Cortex of kidney (tissue), 1 donor: Measurements from ENCODE around the gene HBZ.
"Not testable (repeated sequence)": the region's sequence is repeated elsewhere in the genome, so short reads cannot be mapped to it uniquely, and the experiment has no call there.

Experiments
- DNase-seq: peaks from one replicate; lab custom pipeline; 2025; lab: John Stamatoyannopoulos, UW

HBZ gene

DNA sequence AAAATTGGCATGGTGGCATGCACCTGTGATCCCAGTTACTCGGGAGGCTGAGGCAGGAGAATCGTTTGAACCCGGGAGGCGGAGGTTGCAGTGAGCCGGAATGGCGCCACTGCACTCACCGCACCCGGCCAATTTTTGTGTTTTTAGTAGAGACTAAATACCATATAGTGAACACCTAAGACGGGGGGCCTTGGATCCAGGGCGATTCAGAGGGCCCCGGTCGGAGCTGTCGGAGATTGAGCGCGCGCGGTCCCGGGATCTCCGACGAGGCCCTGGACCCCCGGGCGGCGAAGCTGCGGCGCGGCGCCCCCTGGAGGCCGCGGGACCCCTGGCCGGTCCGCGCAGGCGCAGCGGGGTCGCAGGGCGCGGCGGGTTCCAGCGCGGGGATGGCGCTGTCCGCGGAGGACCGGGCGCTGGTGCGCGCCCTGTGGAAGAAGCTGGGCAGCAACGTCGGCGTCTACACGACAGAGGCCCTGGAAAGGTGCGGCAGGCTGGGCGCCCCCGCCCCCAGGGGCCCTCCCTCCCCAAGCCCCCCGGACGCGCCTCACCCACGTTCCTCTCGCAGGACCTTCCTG, 27.7 kb downstream of the HBZ start, which contains the start of gene HBQ1:
HBQ1 (plus strand) TSS at position 359 of the 575 bp plus-strand sequence; CDS start at position 387, 28 bp downstream.
- DNase-seq: no peak

- DNase-seq: no peak
Measured at GRCh38 chr16:180681-181564, 28.5 kb downstream of the HBZ start.

GRCh38 chr16:181565-182021, 29.1 kb downstream of the HBZ start:
- DNase-seq: no peak

- no peak for DNase-seq
Measured at GRCh38 chr16:183005-183404, 30.6 kb downstream of the HBZ start.

- DNase-seq: no peak
Measured at GRCh38 chr16:185213-185612, 32.8 kb downstream of the HBZ start.

DNA sequence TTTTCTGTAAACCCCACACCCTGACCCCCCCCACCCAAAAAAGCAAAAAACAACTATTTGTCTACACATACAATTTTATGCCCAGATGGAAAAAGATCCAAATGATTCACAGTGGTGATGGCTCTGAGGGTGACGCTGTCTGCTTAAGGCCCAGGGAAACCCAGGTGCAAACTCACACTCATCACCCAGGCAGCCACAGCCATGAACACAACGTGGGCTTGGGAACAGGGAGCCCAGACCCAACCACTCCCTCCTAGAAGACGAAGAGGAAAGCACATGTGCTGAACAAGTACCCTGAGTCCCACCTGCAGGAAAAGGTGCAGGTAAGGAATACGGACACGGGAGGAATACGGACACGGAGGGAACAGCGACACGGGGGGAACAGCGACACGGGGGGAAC, 33.2 kb downstream of the HBZ start:
- no peak for DNase-seq

GRCh38 chr16:187330-187729, 34.9 kb downstream of the HBZ start:
- no peak for DNase-seq

DNA sequence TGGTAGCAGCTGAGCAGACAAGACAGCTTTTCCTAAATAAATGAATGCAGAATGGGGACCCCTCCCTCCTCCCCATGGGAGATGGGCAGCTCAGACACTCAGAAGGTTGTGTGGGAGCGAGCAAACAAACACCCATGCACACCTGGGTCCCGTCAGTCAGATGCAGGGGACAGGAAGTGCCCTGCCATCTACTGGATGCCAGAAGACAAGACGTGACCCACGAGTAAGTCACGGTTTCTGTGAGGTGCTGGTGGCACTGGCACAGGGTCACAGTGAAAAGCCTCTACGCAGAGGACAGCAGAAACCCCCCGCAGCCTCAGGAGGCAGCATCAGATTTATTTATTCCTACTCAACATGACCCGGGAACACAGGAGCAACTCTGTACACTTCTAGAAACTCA, 36.2 kb downstream of the HBZ start:
- DNase-seq: no peak

GRCh38 chr16:189604-190186, 37.3 kb downstream of the HBZ start:
- DNase-seq: no peak

- no peak for DNase-seq
Measured at GRCh38 chr16:191831-192230, 39.4 kb downstream of the HBZ start.

DNA sequence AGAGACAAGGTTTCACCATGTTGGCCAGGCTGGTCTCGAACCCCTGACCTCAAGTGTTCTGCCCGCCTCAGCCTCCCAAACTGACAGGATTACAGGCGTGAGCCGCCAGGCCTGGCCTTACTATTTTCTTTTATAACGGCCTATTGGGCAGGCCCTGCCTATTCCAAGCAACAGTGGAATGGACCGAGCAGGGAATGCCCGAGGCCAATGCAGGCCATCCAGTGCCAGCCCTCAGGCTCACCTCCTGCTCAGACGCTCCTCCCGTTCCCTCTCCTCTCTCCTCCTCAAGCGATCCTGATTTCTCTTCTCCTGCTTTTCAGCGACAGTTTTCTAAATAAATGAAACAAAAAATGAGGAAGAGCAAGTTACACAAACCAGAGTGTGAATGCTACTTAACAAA, 40.2 kb downstream of the HBZ start:
- DNase-seq: no peak

- DNase-seq: no peak
Measured at GRCh38 chr16:193441-193840, 41.0 kb downstream of the HBZ start.

DNA sequence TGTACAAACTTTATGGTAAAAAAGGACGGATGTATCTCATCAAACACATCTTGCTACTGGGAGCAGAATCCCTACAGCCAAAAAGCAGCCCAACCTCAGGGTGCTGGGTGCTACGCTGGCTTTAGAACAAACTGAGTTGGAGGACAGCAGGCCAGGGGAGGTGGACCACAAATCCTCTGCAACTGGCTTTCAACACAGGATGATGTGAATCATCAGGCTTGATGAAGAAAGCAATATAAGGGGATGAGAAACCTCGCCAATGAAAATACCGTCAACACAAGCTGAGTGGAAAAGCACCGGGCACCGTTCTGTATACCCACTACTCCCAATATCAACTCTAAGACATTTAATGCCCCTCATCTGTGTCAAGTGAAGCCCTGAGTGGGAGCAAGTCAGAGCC, 42.1 kb downstream of the HBZ start:
- no peak for DNase-seq

- no peak for DNase-seq
Measured at GRCh38 chr16:200388-200787, 47.9 kb downstream of the HBZ start.

DNA sequence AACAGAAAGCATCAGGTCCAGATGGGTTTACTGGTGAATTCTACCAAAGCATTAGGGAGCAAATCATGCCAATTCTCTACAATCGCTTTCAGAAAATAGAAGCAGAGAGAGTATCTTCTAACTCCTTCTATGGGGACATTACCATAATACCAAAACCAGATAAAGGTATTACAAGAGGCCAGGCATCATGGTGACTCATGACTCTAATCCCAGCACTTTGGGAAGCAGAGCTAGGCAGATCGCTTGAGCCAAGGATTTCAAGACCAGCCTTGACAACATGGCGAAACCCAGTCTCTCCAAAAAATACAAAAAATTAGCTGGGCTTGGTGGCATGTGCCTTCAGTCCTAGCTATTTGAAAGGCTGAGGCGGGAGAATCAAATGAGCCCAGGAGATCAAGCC, 50.8 kb downstream of the HBZ start:
- no peak for DNase-seq

DNA sequence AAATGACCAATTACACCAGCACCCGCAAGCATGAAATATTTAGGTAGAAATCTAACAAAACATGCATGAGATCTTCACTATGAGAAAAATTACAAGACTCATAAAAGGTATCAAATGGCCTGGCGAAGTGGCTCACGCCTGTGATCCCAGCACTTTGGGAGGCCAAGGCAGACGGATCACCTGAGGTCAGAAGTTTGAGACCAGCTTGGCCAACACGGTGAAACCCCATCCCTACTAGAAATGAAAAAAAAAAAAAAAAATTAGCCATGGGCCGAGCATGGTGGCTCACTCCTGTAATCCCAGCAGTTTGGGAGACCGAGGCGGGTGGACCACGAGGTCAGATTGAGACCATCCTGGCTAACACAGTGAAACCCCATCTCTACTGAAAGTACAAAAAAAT, 51.6 kb downstream of the HBZ start:
- not testable (repeated sequence) for DNase-seq
